HUES64 (cell line): ENCODE results near the gene LYPD8.

ENCODE experiments used
- H3K27ac ChIP-seq: 2 replicates; pipeline ENCODE4 v1.7.0; 2013; ENCODE audit warnings: low read depth, low read length, inconsistent platforms
- H3K27me3 ChIP-seq: 2 replicates; pipeline ENCODE4 v1.6.1; 2013; ENCODE audit warnings: mild to moderate bottlenecking, low read length; ENCODE audit not compliant: insufficient read depth
- H3K36me3 ChIP-seq: 2 replicates; pipeline ENCODE4 v1.6.1; 2013; ENCODE audit warnings: mild to moderate bottlenecking, low read length; ENCODE audit not compliant: insufficient read depth
- H3K4me1 ChIP-seq: 2 replicates; pipeline ENCODE4 v1.6.1; 2013; ENCODE audit warnings: mild to moderate bottlenecking, low read length, moderate library complexity; ENCODE audit not compliant: insufficient read depth
- H3K4me3 ChIP-seq: 2 replicates; pipeline ENCODE4 v1.5.1; 2013; ENCODE audit warnings: mild to moderate bottlenecking, low read length, moderate library complexity
- H3K9ac ChIP-seq: 2 replicates; pipeline ENCODE4 v1.6.1; 2013; ENCODE audit warnings: mild to moderate bottlenecking, low read depth, low read length
- H3K9me3 ChIP-seq: 2 replicates; pipeline ENCODE4 v1.6.1; 2013; ENCODE audit warnings: low read depth, low read length; ENCODE audit not compliant: insufficient read depth
- WGBS: fragments of 150-250, 120-280 bp; methylation state at CpG from one replicate; pipeline ENCODE4 v1.1.7; 2013; ENCODE audit warnings: missing lambda C conversion rate; 5-methylcytosine and 5-hydroxymethylcytosine counted together

The LYPD8 gene

DNA sequence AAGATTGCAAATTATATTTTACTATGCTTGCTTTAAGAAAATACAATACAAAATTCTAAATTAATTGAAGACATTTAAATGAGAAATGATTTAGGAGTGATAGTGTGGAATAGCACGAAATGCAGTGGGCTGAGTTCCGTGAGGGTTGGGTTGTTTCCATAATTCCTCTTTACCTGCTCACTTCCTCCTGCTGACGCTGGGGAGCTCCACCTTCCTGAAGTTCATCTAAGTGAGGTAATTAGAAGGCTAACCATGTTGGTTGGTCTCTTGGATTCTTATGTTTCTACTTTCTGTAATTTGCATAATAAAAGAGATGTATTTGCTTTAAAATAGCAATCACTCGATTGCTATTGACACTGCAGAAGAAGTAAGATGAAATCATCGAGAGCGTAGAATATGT, 57.7 kb downstream of the LYPD8 start:
- peaks cover 90% of the 10 kb centered on the region for H3K9me3 ChIP-seq
- no peak overlapping the region for H3K27ac ChIP-seq
- no peaks in the 10 kb centered on the region for H3K27me3 ChIP-seq
- H3K4me3 ChIP-seq: no peak overlapping the region
- H3K9ac ChIP-seq: no peak overlapping the region
- WGBS: 74% methylated on average over 5 of the region's 6 CpGs
- no peaks in the 10 kb centered on the region for H3K36me3 ChIP-seq
- no peaks in the 10 kb centered on the region for H3K4me1 ChIP-seq

GRCh38 chr1:248696774-248697173, 58.8 kb downstream of the LYPD8 start:
- Histone ChIP-seq H3K4me3 (no peak overlapping the region), H3K36me3 (no peaks in the 10 kb centered on the region), H3K27me3 (no peaks in the 10 kb centered on the region), H3K4me1 (no peaks in the 10 kb centered on the region), H3K27ac (no peak overlapping the region), H3K9ac (no peak overlapping the region), H3K9me3 (peaks cover 90% of the 10 kb centered on the region)
- WGBS: 75% methylated on average over 3 of the region's 3 CpGs

DNA sequence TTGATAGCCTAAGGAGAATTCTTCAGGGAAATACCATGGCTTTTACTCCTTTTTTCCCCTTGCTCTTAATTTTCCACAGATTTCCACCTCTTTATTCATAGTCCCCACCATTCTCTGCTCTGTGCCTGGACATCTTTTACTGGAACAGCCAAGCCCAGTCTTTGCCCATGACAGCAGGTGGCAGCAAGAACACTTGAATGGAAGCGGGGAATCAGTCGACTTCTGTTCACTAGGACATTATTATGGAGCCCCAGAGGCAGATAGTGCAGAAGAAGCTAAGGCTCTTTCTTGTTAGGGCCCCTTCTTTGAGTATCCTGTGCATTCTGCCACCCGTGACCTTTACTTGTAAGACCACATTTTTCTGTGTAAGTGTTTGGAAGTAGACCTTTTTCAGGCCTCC, 59.3 kb downstream of the LYPD8 start:
- Histone ChIP-seq H3K9ac (no peak overlapping the region), H3K27me3 (no peaks in the 10 kb centered on the region), H3K27ac (no peak overlapping the region), H3K36me3 (no peaks in the 10 kb centered on the region), H3K9me3 (peaks cover 91% of the 10 kb centered on the region), H3K4me1 (no peaks in the 10 kb centered on the region), H3K4me3 (no peak overlapping the region)
- 62% methylated on average over 3 of the region's 3 CpGs for WGBS

DNA sequence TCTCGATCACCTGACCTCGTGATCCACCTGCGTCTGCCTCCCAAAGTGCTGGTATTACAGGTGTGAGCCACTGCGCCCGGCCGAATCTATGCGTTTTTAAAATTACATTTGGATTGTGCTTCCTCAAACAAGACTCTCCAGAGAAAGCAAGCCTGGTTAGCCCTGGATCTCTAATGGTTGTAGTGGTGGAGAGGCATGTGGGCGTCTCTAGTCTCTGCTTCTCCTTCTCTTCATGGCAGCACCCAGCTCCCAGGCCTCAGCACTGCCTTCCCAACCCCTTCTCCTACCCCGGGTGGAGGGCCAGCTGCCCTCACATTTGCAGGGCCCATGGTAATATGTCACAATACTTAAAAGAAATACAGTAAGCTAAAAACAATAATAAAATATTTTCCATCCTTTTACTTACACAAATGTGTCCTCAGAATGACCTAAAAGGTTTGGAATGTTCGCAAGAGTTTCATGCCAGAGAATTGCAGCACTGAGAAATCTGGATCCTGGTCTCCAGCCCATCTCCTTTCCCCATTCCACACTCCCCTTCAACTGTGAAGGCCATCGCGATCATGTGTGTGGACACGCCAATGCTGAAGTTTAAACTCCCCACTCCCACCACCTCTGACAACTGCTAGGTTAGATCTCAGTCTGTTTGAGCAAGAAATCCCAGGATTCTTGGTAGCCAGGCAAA, 60.0 kb downstream of the LYPD8 start:
- H3K36me3 ChIP-seq: no peaks in the 10 kb centered on the region
- H3K9me3 ChIP-seq: peaks cover 93% of the 10 kb centered on the region
- H3K9ac ChIP-seq: no peak overlapping the region
- H3K4me3 ChIP-seq: no peak overlapping the region
- H3K4me1 ChIP-seq: no peaks in the 10 kb centered on the region
- no peak overlapping the region for H3K27ac ChIP-seq
- 91% methylated on average over 12 of the region's 13 CpGs for whole genome bisulfite sequencing
- H3K27me3 ChIP-seq: no peaks in the 10 kb centered on the region

GRCh38 chr1:248691567-248692155, 63.9 kb downstream of the LYPD8 start:
- H3K9me3 ChIP-seq: peaks cover 96% of the 10 kb centered on the region
- no peak overlapping the region for H3K27ac ChIP-seq
- H3K27me3 ChIP-seq: no peaks in the 10 kb centered on the region
- no peaks in the 10 kb centered on the region for H3K4me1 ChIP-seq
- no peak overlapping the region for H3K9ac ChIP-seq
- no peak overlapping the region for H3K4me3 ChIP-seq
- 90% methylated on average over 51 of the region's 51 CpGs for WGBS
- no peaks in the 10 kb centered on the region for H3K36me3 ChIP-seq
